ENCODE data around the gene NCKAP5. TPM values are rescaled to one million over a fixed set of nuclear protein-coding genes. Genes with fewer than 3 reads are reported as not detected.
"Not testable (repeated sequence)": the region's sequence is repeated elsewhere in the genome, so short reads cannot be mapped to it uniquely, and the experiment has no call there.

The NCKAP5 gene
- polyA plus RNA-seq, 3 donors = 0.16 to 0.34 (median 0.30) TPM

DNA sequence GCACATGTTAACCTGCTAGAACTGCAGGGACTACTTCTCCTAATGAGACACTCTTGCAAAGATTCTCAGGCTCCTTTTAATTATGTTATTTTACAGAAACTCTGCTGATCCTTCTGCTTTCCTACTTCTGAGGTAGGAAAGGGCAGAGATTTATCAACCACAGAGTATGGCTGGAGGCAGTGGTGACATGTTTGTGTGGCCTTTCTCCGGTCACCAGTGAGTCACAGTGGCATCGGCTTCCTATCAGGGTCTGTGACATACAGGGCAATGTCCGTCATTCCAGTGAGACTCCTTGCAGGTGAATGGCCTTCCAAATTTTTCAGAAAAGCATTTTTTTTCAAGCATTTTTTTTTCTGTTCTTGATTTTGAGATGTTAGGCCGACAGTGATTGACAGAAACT is 717.6 kb downstream of the NCKAP5 start:
- no peak overlapping the region for H3K27ac ChIP-seq (ENCODE audit: low read depth, low read length)
- 84 to 92% (median 87%) methylated on average over 4 of the region's 4 CpGs for WGBS, 3 donors

DNA sequence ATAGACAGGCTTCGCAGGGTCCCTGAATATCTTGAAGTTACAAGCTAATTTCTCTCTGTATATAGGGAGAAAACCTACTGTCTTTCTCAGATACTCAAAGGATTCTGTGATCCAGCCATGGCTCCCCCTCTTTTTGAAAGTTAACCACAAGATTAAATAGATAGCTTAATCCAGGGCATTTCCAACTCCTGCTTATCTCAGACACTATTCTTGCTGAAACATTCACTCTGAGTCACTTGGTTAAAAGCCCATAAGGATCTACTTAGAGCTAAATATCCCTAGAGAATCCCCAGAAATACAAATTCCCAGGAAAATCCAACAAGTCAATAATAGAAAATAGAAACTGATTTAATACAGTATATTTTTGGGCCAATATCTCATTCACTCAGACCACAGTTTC is 719.1 kb downstream of the NCKAP5 start:
- no peak overlapping the region for H3K27ac ChIP-seq (ENCODE audit: low read depth, low read length)
- 85 to 90% (median 88%) methylated on average over 1 of the region's 1 CpG for WGBS, 3 donors

GRCh38 chr2:132845339-132845738 is 722.9 kb downstream of the NCKAP5 start:
- H3K27ac ChIP-seq (ENCODE audit: low read depth, low read length) = no peak overlapping the region

- WGBS, 3 donors = 83 to 87% (median 85%) methylated on average over 4 of the region's 4 CpGs
- H3K27ac ChIP-seq (ENCODE audit: low read depth, low read length) = no peak overlapping the region
Measured at GRCh38 chr2:132844585-132844984, 723.7 kb downstream of the NCKAP5 start.

GRCh38 chr2:132837769-132838168 is 730.5 kb downstream of the NCKAP5 start:
- 50 to 88% (median 69%) methylated on average over 1 of the region's 1 CpG for WGBS, 3 donors
- no peak overlapping the region for H3K27ac ChIP-seq (ENCODE audit: low read depth, low read length)

DNA sequence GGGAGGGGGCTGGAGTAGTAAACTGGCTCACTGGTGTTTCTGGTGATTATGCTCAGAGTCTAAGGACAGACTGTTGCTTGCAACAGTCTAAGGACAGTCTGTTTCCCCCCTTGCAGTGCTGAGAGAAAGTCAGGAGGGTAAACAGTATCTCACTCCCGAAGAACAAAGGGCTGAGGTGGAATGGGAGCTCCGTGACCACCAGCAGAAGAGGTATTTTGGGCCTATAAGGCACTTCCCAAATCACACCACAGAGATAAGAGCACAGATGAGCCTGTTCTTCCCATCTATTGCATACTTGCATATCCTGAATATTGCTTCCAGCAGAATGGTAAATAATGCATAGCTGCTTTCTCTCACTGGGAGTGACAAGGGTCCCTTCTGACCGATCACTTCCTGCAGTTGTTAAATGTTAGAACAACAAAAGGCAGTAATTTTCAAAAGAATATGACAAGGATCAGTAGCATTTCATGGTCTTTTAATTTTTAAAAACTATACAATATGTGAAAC is 737.9 kb downstream of the NCKAP5 start:
- 55 to 63% (median 57%) methylated on average over 3 of the region's 3 CpGs for WGBS, 3 donors
- no peak overlapping the region for H3K27ac ChIP-seq (ENCODE audit: low read depth, low read length)

GRCh38 chr2:132825601-132826000 is 742.7 kb downstream of the NCKAP5 start:
- no peak overlapping the region for H3K27ac ChIP-seq (ENCODE audit: low read depth, low read length)
- 87 to 94% (median 88%) methylated on average over 2 of the region's 2 CpGs for WGBS, 3 donors

DNA sequence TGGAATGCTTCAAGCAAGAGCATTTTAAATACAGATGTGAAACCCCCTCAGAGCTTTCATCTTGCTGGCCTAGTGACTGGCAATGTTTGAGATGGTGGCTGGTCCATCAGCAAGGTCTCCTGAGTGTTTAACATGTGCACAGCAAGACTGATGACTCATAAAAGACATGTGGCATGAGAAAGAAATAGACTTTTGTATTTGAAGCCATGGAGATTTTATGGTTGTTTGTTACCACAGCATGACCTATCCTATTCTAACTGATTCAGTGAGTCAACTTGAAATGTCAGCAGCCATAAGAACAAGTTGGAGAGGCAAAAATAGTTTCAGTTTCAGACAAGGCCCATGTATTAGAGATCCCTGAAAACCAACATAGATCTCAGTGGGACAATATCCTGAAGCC is 743.5 kb downstream of the NCKAP5 start:
- no peak overlapping the region for H3K27ac ChIP-seq (ENCODE audit: low read depth, low read length)

DNA sequence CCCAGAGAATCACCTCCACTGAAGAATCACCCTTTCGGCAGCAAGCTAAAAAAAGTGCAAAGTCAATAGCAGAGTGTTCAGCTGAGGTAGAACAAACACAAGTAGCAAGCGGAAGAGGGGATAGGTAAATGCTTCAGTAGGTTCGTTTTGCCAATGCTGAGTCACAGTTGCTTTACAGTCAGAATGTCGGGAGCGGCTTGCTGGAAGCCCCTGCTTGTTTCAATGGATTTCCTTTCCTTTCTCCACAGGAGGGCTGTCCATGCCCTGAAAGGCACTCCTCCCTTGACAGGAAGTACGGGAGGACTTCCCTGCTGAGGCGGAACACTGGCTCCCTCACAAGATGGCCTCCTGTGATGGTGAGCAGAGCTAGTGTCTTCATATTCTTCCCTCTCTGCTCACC is 752.0 kb downstream of the NCKAP5 start:
- WGBS, 3 donors = 78 to 89% (median 87%) methylated on average over 7 of the region's 7 CpGs
- H3K27ac ChIP-seq (ENCODE audit: low read depth, low read length) = no peak overlapping the region

DNA sequence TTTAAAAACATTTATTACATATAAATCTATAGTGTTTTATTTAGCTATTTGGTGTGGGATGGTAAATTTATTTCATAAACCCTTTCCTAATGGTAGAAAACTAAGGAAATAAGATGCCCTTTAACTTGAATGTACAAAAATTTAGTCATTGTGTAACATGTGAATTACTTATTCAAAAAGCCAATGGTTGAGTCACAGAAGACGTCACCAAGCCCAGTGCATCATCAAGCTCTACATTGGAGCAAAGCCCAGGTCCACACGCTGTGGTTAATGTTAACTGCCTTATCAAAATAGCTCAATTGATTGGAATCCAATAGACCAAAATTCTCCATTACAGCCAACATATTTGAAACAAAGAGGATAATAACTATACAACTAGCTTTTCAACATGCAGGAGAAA is 752.7 kb downstream of the NCKAP5 start:
- WGBS, 3 donors = 50 to 82% (median 73%) methylated on average over 2 of the region's 2 CpGs
- no peak overlapping the region for H3K27ac ChIP-seq (ENCODE audit: low read depth, low read length)

GRCh38 chr2:132814651-132815050 is 753.6 kb downstream of the NCKAP5 start:
- WGBS, 3 donors = 61 to 78% (median 76%) methylated on average over 3 of the region's 3 CpGs
- no peak overlapping the region for H3K27ac ChIP-seq (ENCODE audit: low read depth, low read length)

- H3K27ac ChIP-seq (ENCODE audit: low read depth, low read length) = no peak overlapping the region
- 70 to 86% (median 79%) methylated on average over 2 of the region's 2 CpGs for WGBS, 3 donors
Measured at GRCh38 chr2:132813422-132813821, 754.8 kb downstream of the NCKAP5 start.

DNA sequence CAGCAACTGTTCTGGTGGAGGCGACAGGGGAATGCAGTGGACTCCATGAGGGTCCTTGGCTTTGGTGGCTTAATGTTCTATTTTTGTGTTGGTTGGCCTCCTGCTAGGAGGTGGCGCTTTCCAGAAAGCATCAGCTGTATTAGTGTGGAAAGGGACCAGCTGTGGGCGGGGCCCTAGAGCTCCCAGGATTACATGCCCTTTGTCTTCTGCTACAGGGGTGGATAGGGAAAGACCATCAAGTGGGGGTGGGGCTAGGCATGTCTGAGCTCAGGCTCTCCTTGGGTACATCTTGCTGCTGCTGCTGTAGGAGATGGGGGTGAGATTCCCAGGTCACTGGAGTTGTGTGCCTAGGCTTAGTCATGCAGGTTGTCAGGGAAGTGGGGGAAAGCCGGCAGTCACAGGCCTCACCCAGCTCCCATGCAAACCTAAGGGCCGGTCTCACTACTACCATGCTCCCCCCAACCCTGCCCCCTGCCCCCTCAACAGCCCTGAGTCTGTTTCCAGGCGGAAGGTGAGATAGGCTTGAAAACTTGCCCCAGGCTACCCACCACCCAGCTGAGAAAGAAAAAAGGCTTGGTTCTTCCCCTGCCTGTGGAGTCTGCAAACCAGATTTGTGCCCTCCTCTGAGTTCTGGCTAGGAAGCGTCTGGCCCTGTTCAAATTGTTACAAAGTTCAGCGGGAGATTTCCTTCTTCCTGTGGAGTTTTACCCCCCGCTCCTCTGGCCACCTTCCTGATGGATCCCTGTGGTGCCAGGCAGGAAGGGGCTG is 756.9 kb downstream of the NCKAP5 start:
- 70 to 81% (median 80%) methylated on average over 8 to 9 of the region's 9 CpGs for WGBS, 3 donors
- H3K27ac ChIP-seq (ENCODE audit: low read depth, low read length) = no peak overlapping the region

DNA sequence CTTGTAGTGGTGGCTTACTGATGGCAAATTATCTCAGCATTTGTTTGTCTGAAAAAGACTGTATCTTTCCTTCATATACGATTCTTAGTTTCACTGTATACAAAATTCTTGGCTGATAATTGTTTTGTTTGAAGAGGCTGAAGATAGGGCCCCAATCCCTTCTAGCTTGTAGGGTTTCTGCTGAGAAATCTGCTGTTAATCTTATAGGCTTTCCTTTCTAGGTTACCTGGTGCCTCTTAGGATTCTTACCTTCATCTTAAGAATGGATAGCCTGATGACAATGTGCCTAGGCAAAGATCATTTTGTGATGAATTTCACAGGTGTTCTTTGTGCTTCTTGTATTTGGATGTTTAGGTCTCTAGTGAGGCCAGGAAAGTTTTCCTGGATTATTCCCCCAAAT is 758.3 kb downstream of the NCKAP5 start:
- WGBS, 3 donors = 75 to 82% (median 78%) methylated on average over 1 of the region's 1 CpG
- not testable (repeated sequence) for H3K27ac ChIP-seq (ENCODE audit: low read depth, low read length)

DNA sequence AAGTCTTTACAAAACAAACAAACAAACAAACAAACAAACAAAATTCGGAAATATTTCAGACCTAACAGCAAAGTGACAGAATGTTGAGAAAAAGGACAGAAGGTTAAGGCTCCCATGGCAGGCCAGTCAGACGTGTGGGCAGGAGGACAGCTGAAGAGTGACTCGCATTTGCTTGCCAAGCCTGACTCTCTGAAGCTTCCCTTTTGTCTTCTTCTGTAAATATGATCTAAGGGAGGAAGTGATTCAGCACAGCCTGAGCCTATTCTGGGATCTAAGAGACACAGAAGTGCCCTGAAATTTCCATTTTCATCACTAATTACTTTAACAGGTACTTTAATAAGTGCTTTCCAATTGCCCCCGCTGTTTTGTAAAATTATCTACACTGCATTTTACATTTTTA is 764.2 kb downstream of the NCKAP5 start:
- H3K27ac ChIP-seq (ENCODE audit: low read depth, low read length) = no peak overlapping the region
- 28 to 46% (median 32%) methylated on average over 4 of the region's 4 CpGs for WGBS, 3 donors

GRCh38 chr2:132798341-132798740 is 769.9 kb downstream of the NCKAP5 start:
- no peak overlapping the region for H3K27ac ChIP-seq (ENCODE audit: low read depth, low read length)

DNA sequence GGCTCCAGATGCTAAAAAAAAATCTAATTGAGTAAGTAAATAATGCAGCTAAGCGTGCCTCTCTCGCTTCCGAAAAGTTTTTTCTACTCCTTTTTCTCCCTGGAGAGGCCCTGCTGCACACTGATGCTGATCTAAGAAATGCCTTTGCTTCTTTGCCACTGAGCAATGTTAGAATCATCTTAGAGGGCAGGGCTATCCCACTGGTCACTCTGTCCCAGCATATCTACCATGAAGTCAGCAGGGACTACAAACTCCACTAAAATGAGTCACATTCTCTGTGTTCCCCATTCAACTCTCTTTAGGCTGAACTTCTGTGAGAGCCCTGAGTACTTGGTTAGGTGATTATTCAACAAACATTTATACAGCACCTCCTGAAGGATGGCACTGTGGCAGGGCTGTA is 770.7 kb downstream of the NCKAP5 start:
- H3K27ac ChIP-seq (ENCODE audit: low read depth, low read length) = no peak overlapping the region
- WGBS, 3 donors = 77 to 93% (median 90%) methylated on average over 3 of the region's 3 CpGs

DNA sequence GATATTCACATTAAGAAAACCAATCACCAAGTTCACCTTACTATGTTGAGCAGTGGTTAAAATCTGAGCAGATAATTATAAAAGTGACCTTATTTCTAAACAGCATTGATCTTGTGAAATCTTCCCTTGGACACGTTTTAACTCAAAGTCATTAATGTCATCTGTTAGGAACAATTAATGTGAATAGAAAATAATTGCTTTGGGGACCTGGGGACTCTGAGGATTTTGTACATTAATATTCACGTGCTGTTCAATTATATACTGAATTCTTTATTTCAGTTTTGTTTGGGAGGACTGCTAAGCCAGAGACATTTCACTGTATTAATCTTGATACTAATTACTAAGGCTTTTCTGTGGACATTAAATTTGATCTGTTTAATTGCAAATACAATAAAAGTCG is 771.2 kb downstream of the NCKAP5 start:
- WGBS, 3 donors = 56 to 61% (median 57%) methylated on average over 3 of the region's 3 CpGs
- H3K27ac ChIP-seq (ENCODE audit: low read depth, low read length) = no peak overlapping the region

- 72 to 90% (median 87%) methylated on average over 2 of the region's 2 CpGs for WGBS, 3 donors
- H3K27ac ChIP-seq (ENCODE audit: low read depth, low read length) = no peak overlapping the region
Measured at GRCh38 chr2:132795220-132795619, 773.0 kb downstream of the NCKAP5 start.

- WGBS, 3 donors = 88 to 90% (median 89%) methylated on average over 8 of the region's 8 CpGs
- H3K27ac ChIP-seq (ENCODE audit: low read depth, low read length) = no peak overlapping the region
Measured at GRCh38 chr2:132793532-132793931, 774.7 kb downstream of the NCKAP5 start.

Measured in adipose tissue (tissue), 3 donors.